ENCODE measurements around the gene KLRC1.

DNA sequence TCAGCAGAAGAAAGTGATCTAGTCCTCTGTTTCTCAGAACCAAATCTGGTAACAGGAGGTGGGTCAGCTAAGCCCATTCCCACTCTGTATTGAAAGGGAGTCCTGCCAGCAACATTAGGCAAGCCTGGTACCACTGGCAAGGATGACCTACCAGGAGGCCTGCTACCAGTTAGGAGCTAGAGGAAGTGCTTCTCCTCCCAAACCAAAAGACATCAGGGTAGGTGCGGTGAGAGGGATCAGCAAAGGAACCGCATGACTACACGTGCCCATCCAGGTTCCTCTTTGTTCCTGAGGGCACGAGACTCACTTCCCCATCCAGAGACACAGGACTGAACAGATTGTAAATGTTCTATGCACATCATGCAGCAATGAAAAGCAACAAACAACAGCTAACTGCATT, 46.5 kb downstream of the KLRC1 start:
- TF ChIP-seq CTCF (IDR thresholded peaks at IDR 0.05; ENCODE audit: extremely low read depth in 1 of 2, insufficient read depth in 1 of 2, low read depth in 1 of 2, low read length in 2 of 2) = no peak
- no peak for TF ChIP-seq EZH2 (IDR thresholded peaks at IDR 0.05; ENCODE audit: borderline replicate concordance, low read depth, low read length, severe bottlenecking)
- no peak for TF ChIP-seq POLR2AphosphoS5 (IDR thresholded peaks at IDR 0.05; ENCODE audit: insufficient read depth, low read depth, low read length)
- no peak for TF ChIP-seq MYC (IDR thresholded peaks at IDR 0.05; ENCODE audit: low read depth, low read length)

All from endothelial cell of umbilical vein (primary cell).